ENCODE data around the gene SLC38A4. TPM values are rescaled to one million over a fixed set of nuclear protein-coding genes. Genes with fewer than 3 reads are reported as not detected.
"Not testable (repeated sequence)": the region's sequence is repeated elsewhere in the genome, so short reads cannot be mapped to it uniquely, and the experiment has no call there.

SLC38A4 gene
- total RNA-seq, 1 donor from 2014 or later: 0.27 TPM

DNA sequence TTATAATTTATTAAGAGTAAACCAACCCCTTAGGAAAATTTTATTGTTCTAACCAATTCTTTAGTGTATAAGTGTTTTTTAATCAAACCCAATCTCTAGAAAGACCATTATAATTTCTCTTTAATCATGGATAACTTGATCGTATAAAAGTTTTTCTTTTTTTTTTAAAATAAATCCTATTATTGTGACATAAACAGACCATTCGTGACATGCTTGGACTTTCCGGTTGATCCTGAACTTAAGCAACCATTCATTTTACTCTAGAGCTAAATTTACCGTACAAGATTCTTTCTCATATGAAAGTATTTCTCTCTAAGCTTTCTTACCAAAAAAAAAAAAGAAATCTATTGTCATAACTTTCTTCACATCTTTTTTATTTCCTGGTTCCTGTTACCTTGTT is 32.6 kb upstream of the SLC38A4 start:
- Histone ChIP-seq H3K36me3 (no peaks in the 10 kb centered on the region), H3K9me3 (replicated peaks) (peaks cover 52% of the 10 kb centered on the region), H3K4me3 (no peak overlapping the region), H3K4me1 (no peaks in the 10 kb centered on the region), H3K27me3 (ENCODE audit: low read depth) (no peaks in the 10 kb centered on the region), H3K27ac (replicated peaks) (no peak overlapping the region)
- intact Hi-C loops (cut with micrococcal nuclease): no loop called here
- TF ChIP-seq, protein P1, sequence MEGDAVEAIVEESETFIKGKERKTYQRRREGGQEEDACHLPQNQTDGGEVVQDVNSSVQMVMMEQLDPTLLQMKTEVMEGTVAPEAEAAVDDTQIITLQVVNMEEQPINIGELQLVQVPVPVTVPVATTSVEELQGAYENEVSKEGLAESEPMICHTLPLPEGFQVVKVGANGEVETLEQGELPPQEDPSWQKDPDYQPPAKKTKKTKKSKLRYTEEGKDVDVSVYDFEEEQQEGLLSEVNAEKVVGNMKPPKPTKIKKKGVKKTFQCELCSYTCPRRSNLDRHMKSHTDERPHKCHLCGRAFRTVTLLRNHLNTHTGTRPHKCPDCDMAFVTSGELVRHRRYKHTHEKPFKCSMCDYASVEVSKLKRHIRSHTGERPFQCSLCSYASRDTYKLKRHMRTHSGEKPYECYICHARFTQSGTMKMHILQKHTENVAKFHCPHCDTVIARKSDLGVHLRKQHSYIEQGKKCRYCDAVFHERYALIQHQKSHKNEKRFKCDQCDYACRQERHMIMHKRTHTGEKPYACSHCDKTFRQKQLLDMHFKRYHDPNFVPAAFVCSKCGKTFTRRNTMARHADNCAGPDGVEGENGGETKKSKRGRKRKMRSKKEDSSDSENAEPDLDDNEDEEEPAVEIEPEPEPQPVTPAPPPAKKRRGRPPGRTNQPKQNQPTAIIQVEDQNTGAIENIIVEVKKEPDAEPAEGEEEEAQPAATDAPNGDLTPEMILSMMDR (IDR thresholded peaks at IDR 0.05; ENCODE audit: borderline replicate concordance): no peak
- no peak for DNase-seq

DNA sequence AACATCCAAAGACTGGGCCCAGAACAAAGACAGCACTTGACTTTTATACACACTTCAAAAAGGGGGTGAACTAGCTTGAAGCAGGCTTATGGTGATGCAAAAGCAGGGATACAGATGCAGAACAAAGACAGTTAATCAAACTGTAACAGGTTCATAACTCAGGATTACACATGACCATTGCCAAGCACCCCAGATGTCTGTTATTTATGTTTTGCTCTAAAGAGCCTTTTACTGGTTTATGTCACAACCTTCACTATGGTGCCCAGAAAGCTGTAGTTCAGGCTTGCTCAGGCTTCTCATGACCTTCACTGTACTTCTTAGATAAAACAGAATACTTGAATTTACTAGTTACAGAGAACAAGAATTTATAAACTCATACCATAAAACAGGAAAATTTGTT is 31.7 kb upstream of the SLC38A4 start:
- H3K9me3 ChIP-seq (replicated peaks): peaks cover 52% of the 10 kb centered on the region
- no peak overlapping the region for H3K27ac ChIP-seq (replicated peaks)
- TF ChIP-seq, protein P1 (IDR thresholded peaks at IDR 0.05; ENCODE audit: borderline replicate concordance): no peak
- H3K27me3 ChIP-seq (ENCODE audit: low read depth): no peaks in the 10 kb centered on the region
- no peaks in the 10 kb centered on the region for H3K4me1 ChIP-seq
- intact Hi-C loops (cut with micrococcal nuclease): no loop called here
- no peaks in the 10 kb centered on the region for H3K36me3 ChIP-seq
- no peak for DNase-seq
- no peak overlapping the region for H3K4me3 ChIP-seq

DNA sequence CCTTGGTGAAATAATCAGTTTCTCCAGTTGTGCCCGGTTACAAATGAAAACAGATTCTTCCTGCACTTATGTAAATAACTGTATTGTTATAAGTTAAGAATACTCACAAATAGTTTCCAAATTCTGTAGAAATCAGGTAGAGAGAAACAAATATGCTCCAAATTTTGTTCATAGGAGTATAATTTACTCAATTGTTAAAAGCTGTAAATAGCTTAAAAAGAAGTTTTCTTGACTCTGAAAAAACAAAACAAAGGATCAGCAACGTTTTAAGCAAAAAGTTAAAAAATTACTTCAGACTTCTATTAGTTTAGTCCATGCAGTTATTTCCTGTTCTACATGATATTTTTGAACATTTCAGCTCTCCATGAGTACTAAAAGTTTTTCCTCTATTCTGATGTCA is 30.0 kb upstream of the SLC38A4 start:
- intact Hi-C loops (cut with micrococcal nuclease): no loop called here
- Histone ChIP-seq H3K27ac (replicated peaks) (no peak overlapping the region), H3K27me3 (ENCODE audit: low read depth) (no peaks in the 10 kb centered on the region), H3K4me1 (no peaks in the 10 kb centered on the region), H3K9me3 (replicated peaks) (peaks cover 52% of the 10 kb centered on the region), H3K4me3 (no peak overlapping the region), H3K36me3 (no peaks in the 10 kb centered on the region)
- DNase-seq: no peak
- TF ChIP-seq, protein P1 (IDR thresholded peaks at IDR 0.05; ENCODE audit: borderline replicate concordance): no peak

DNA sequence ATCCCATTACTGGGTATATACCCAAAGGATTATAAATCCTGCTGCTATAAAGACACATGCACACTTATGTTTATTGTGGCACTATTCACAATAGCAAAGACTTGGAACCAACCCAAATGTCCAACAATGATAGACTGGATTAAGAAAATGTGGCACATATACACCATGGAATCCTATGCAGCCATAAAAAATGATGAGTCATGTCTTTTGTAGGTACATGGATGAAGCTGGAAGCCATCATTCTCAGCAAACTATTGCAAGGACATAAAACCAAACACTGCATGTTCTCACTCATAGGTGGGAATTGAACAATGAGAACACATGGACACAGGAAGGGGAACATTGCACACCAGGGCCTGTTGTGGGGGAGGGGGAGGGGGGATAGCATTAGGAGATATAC is 28.4 kb upstream of the SLC38A4 start:
- H3K4me3 ChIP-seq; H3K27ac ChIP-seq (replicated peaks); H3K27me3 ChIP-seq (ENCODE audit: low read depth); DNase-seq; intact Hi-C loops (cut with micrococcal nuclease); H3K4me1 ChIP-seq; H3K36me3 ChIP-seq: not testable (repeated sequence)
- peaks cover 52% of the 10 kb centered on the region for H3K9me3 ChIP-seq (replicated peaks)

DNA sequence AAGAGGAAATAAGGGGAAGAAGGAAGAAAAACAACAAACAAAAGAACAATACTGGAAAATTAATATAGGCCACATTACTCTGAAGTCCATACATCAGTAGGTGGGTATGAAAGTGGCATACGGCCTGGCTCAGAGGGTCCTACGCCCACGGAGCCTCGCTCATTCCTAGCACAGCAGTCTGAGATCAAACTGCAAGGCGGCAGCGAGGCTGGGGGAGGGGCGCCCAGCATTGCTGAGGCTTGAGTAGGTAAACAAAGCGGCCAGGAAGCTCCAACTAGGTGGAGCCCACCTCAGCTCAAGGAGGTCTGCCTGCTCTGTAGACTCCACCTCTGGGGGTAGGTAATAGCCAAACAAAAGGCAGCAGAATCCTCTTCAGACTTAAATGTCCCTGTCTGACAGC is 23.0 kb upstream of the SLC38A4 start:
- H3K4me3 ChIP-seq; H3K4me1 ChIP-seq; DNase-seq; intact Hi-C loops (cut with micrococcal nuclease); H3K27me3 ChIP-seq (ENCODE audit: low read depth); H3K9me3 ChIP-seq (replicated peaks); H3K27ac ChIP-seq (replicated peaks); H3K36me3 ChIP-seq: not testable (repeated sequence)

DNA sequence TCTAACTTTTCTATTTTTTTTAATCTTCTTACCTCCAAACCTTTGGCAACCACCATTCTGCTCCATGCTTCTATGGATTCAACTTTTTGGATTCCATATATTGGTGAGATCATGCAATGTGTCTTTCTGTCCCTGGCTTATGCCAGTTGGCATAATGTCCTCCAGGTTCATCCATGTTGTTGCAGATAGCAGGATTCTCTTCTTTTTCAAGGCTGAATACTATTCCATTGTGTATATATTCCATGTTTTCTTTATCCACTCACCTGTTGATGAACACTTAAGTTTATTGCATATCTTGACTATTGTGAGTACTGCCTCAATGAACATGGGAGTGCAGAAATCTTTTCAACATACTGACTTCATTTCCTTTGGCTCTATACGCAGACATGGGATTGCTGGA is 21.2 kb upstream of the SLC38A4 start:
- intact Hi-C loops (cut with micrococcal nuclease): no loop called here
- no peaks in the 10 kb centered on the region for H3K4me1 ChIP-seq
- no peak overlapping the region for H3K27ac ChIP-seq (replicated peaks)
- no peaks in the 10 kb centered on the region for H3K9me3 ChIP-seq (replicated peaks)
- H3K27me3 ChIP-seq (ENCODE audit: low read depth): no peaks in the 10 kb centered on the region
- DNase-seq: no peak
- TF ChIP-seq, protein P1 (IDR thresholded peaks at IDR 0.05; ENCODE audit: borderline replicate concordance): no peak
- no peak overlapping the region for H3K4me3 ChIP-seq
- no peaks in the 10 kb centered on the region for H3K36me3 ChIP-seq

DNA sequence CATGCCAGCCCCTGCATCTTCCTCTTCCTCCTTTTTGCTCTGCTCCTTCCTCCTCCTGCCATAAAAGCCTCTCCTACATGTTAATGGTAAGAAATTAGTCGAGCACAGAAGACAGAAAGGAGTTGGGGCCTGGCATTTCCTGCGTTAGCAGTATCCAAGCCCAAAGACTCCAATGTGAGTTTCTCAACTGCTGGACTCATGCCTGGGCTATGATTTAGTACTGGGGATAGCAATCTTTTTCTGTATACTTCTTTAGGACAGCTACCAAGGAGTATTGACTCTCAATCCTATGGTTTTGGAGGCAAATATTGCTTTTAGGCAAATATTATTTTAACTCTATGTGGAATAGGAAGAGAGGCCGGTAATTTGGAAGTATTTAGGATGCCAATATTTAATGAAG is 18.0 kb upstream of the SLC38A4 start:
- Histone ChIP-seq H3K36me3 (no peaks in the 10 kb centered on the region), H3K4me3 (no peak overlapping the region), H3K27ac (replicated peaks) (no peak overlapping the region), H3K9me3 (replicated peaks) (no peaks in the 10 kb centered on the region), H3K4me1 (no peaks in the 10 kb centered on the region), H3K27me3 (ENCODE audit: low read depth) (no peaks in the 10 kb centered on the region)
- intact Hi-C loops (cut with micrococcal nuclease): no loop called here
- TF ChIP-seq, protein P1 (IDR thresholded peaks at IDR 0.05; ENCODE audit: borderline replicate concordance): no peak
- DNase-seq: no peak

Data from left ventricle myocardium inferior (tissue), 1 donor.